Nephron progenitor cell (in vitro differentiated cells): ENCODE measurements around the gene GNAT2.

ENCODE experiments used
- DNase-seq: peaks from one replicate; pipeline ENCODE4 v3.0.0; 2021
- H3K27ac Mint-ChIP-seq: 2 replicates; pipeline ENCODE4 v1.8.0; 2021; ENCODE audit warnings: mild to moderate bottlenecking, moderate library complexity, mixed read lengths
- H3K27me3 Mint-ChIP-seq: 2 replicates; pipeline ENCODE4 v1.8.0; 2021; ENCODE audit warnings: mild to moderate bottlenecking, low read depth, mixed read lengths; ENCODE audit not compliant: poor library complexity
- H3K36me3 Mint-ChIP-seq: 2 replicates; pipeline ENCODE4 v1.8.0; 2021; ENCODE audit warnings: low read depth, mixed read lengths
- H3K4me1 Mint-ChIP-seq: 2 replicates; pipeline ENCODE4 v1.8.0; 2021; ENCODE audit warnings: mixed read lengths
- H3K4me3 Mint-ChIP-seq: 2 replicates; pipeline ENCODE4 v1.8.0; 2021; ENCODE audit warnings: mild to moderate bottlenecking, moderate library complexity, mixed read lengths
- H3K9me3 Mint-ChIP-seq: 2 replicates; pipeline ENCODE4 v1.8.0; 2021; ENCODE audit warnings: mild to moderate bottlenecking, moderate library complexity, mixed read lengths
- TF ChIP-seq, protein P1 (sequence below): fragments of 200-600 bp; sonication (generic); IDR thresholded peaks from 2 replicates; pipeline ENCODE4 v1.5.0; 2021; ENCODE audit warnings: antibody characterized with exemption

Gene GNAT2

DNA sequence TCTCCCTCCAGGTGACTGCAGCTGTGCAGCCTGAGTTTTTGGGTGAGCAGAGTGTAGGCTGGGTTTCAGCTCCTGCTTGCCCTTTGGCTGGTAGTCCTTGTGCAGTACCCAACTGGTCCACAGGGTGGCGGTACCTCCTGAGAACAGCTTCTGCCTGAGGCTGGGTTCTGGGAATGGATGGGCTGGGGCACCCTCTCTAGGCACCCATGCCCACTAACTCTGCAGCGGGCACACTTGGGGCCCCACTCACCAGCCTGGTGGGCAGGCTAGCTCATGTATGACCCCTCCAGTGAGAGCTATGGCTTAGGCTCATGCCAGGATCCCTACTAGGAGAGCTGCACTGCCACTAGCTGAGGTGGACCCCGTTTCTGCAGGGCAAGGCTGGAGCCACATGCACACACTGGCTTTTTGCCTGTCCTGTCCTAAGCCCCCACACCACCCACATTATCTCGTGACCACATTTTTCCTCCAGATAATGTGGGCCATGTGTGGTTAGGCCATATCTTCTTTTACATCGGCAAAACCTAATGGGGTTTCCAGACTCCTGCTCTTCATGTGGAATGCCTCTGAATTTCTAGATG lies 21.0 kb upstream of the GNAT2 start:
- H3K9me3 Mint-ChIP-seq, result peaks cover 9% of the 10 kb centered on the region
- DNase-seq, result peak; percentile 96
- no peak overlapping the region for H3K4me3 Mint-ChIP-seq
- H3K36me3 Mint-ChIP-seq, result no peaks in the 10 kb centered on the region
- H3K4me1 Mint-ChIP-seq, result peaks cover 34% of the 10 kb centered on the region
- TF ChIP-seq, protein P1, sequence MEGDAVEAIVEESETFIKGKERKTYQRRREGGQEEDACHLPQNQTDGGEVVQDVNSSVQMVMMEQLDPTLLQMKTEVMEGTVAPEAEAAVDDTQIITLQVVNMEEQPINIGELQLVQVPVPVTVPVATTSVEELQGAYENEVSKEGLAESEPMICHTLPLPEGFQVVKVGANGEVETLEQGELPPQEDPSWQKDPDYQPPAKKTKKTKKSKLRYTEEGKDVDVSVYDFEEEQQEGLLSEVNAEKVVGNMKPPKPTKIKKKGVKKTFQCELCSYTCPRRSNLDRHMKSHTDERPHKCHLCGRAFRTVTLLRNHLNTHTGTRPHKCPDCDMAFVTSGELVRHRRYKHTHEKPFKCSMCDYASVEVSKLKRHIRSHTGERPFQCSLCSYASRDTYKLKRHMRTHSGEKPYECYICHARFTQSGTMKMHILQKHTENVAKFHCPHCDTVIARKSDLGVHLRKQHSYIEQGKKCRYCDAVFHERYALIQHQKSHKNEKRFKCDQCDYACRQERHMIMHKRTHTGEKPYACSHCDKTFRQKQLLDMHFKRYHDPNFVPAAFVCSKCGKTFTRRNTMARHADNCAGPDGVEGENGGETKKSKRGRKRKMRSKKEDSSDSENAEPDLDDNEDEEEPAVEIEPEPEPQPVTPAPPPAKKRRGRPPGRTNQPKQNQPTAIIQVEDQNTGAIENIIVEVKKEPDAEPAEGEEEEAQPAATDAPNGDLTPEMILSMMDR, result peak; percentile 90
- H3K27ac Mint-ChIP-seq, result no peak overlapping the region
- H3K27me3 Mint-ChIP-seq, result peaks cover 27% of the 10 kb centered on the region

DNA sequence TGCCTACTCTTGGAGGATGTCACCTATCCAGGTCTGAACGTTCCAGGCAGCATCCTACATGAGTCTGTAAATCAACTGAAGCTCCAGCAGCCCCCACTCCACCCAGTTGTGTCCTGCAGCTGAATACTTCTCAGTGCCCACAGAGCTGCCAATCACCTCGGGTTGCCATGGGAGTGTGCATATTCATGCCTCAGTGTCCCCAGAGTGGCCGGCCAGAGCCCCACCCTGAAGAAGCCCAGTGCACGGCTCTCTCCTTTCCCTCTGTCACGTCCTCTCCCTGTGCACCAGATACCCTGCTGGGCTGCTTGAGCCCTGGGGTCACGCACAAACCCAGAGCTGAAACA lies 20.4 kb upstream of the GNAT2 start:
- TF ChIP-seq, protein P1, result no peak
- H3K4me3 Mint-ChIP-seq, result no peak overlapping the region
- peaks cover 31% of the 10 kb centered on the region for H3K4me1 Mint-ChIP-seq
- H3K9me3 Mint-ChIP-seq, result peaks cover 3% of the 10 kb centered on the region
- no peak overlapping the region for H3K27ac Mint-ChIP-seq
- DNase-seq, result no peak
- H3K27me3 Mint-ChIP-seq, result peaks cover 22% of the 10 kb centered on the region
- H3K36me3 Mint-ChIP-seq, result no peaks in the 10 kb centered on the region

DNA sequence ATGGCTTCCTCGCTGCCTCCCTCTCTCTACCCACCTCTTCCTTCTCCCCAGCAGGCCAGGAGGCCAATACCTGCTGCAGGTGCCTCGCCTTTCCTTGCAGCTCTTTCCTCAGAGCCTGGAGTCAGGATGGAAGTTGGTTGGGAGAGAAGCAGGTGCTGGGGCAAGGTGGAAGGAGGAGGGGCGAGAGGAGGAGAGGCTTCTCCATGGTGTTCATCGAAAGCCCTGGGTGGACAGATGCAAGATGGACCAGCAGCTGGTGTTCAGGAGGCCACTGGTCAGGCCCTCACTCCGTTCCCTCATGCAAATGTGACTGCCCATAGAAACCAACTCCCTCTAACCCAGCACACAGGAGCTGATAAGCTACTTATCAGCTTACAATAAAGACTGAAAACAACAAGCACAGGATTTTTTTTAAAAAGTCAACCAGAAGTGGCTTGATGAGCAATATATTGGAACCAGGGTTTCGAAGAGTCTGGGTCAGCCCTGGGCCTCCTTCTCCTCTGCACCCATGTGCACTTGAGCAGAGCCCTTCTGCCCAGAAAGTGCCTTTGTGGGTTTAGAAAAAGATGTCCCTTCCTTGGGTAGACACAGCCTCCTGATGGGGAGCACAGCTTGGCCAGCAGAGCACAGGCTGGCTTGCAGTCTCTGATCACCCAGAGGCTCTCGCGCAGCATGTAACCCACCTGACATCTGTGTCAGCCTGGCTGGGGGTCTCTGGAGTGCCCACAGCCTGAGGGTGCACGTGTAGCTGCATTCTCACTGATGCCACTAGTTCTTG lies 19.8 kb upstream of the GNAT2 start:
- H3K36me3 Mint-ChIP-seq, result no peaks in the 10 kb centered on the region
- peaks cover 26% of the 10 kb centered on the region for H3K4me1 Mint-ChIP-seq
- no peak overlapping the region for H3K4me3 Mint-ChIP-seq
- DNase-seq, result no peak
- H3K9me3 Mint-ChIP-seq, result no peaks in the 10 kb centered on the region
- H3K27me3 Mint-ChIP-seq, result peaks cover 21% of the 10 kb centered on the region
- TF ChIP-seq, protein P1, result no peak
- H3K27ac Mint-ChIP-seq, result no peak overlapping the region

DNA sequence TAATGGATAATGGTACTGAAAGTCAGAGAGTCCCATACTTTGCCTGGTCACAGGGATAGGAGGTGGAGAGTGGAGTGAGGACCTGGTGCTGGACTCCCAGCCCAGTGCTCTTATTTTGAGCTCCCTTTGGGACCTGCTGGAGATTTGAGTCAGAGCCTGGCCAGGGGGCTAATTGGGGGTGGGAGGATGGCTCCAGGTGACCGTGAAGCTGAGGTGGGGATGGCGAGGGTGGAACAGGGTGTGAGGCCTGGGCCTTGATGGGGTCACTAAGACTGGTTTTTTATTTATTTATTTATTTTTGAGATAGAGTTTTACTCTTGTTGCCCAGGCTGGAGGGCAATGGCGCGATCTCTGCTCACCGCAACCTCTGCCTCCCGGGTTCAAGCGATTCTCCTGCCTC lies 18.0 kb upstream of the GNAT2 start:
- Mint-ChIP-seq H3K27ac (no peak overlapping the region), H3K9me3 (no peaks in the 10 kb centered on the region), H3K4me3 (no peak overlapping the region), H3K4me1 (peaks cover 17% of the 10 kb centered on the region), H3K27me3 (peaks cover 13% of the 10 kb centered on the region), H3K36me3 (no peaks in the 10 kb centered on the region)
- TF ChIP-seq, protein P1, result no peak
- no peak for DNase-seq

DNA sequence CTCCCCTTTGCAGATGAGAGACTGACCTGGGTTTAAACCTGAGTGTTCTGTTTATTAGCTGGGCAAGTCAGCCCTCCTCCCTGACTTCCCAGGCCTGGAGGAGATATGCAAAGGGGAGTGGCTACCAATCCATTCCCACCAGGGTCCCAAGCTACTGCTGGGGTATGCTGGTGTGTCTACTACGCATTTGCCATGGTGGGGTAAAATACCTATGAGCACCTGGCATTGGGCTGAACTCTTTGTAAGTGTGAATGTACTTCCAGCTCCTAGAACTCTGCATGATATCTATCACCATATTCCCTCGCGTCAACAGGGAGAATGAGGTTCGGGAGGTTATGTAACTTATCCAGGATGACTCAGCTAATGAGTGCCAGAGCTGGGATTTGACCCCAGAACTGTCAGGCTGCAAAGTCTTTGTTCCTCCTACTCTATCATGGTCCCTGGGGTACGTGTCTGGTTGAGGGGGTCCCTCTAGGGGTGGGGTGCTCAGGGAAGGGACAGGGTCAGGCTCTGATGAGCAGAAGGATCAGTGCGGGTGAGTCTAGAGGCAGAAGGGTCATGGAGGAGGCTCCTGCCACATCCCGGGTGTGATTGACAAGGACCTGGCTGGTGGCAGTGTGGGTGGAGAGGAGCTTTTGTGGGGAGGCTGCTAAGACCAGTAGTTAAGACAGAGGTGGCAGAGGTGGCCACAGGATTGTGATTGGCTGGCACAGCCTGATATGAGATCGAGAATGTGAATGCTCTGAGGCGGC lies 17.0 kb upstream of the GNAT2 start:
- Mint-ChIP-seq H3K27me3 (peaks cover 8% of the 10 kb centered on the region), H3K4me3 (no peak overlapping the region), H3K36me3 (peaks cover 7% of the 10 kb centered on the region), H3K4me1 (peaks cover 23% of the 10 kb centered on the region), H3K9me3 (no peaks in the 10 kb centered on the region), H3K27ac (no peak overlapping the region)
- DNase-seq, result no peak
- TF ChIP-seq, protein P1, result no peak
